C4-2B (cell line): Measurements from ENCODE around the gene MRPL33.
"Not testable (repeated sequence)": the region's sequence is repeated elsewhere in the genome, so short reads cannot be mapped to it uniquely, and the experiment has no call there.

Experiments used
- CTCF ChIP-seq: fragments of 450-650 bp; conservative IDR thresholded peaks from 2 replicates; pipeline ENCODE4 v1.5.1; 2017; ENCODE audit warnings: mild to moderate bottlenecking
- ZFX ChIP-seq: fragments of 450-650 bp; IDR thresholded peaks from 2 replicates; pipeline ENCODE4 v1.6.1; 2017

GRCh38 chr2:27748803-27749554 lies 22.5 kb upstream of the MRPL33 start:
- not testable (repeated sequence) for TF ChIP-seq CTCF, ZFX
